Endothelial cell of umbilical vein (primary cell): Measurements from ENCODE around the gene NEBL. TPM values are rescaled to one million over a fixed set of nuclear protein-coding genes. Genes with fewer than 3 reads are reported as not detected.

Experiments used
- BruUV-seq: library from RNA; stranded (reverse); fragments of 400-500 nt; replicated peaks from 2 replicates; lab custom pipeline; 2021; lab: Mats Ljungman, UMichigan
- CTCF ChIA-PET: fragments of 300-600, 350-600 bp; sonication (Branson Sonifier 250); formaldehyde crosslinking; loops from one replicate; lab custom pipeline; 2021; ENCODE audit warnings: antibody characterized with exemption, inconsistent platforms; lab: Charles Lee
- POLR2A ChIA-PET: fragments of 300-600, 350-600 bp; sonication (Branson Sonifier 250); formaldehyde crosslinking; loops from one replicate; lab custom pipeline; 2021; ENCODE audit warnings: antibody characterized with exemption, inconsistent platforms; lab: Charles Lee
- DNase-seq: peaks from one replicate; pipeline ENCODE4 v3.0.0-alpha.2; 2011; ENCODE audit warnings: low read depth, low spot score
- FAIRE-seq: peaks from 2 replicates; lab custom pipeline; 2011; peaks lifted over from hg19 to GRCh38; lab: Jason Lieb, UNC
- H2AFZ ChIP-seq: 2 replicates; pipeline ENCODE4 v1.6.0; 2012; ENCODE audit warnings: low read depth, low read length, control low read depth, inconsistent platforms
- H3K27ac ChIP-seq: 2 replicates; pipeline ENCODE4 v1.5.1; 2011; ENCODE audit warnings: low read depth, mild to moderate bottlenecking, control low read depth, low read length, moderate library complexity; ENCODE audit not compliant: insufficient read depth
- H3K27me3 ChIP-seq, 2 experiments: 2 replicates each; pipeline versions ENCODE4 v1.6.0 to v1.6.1; 2011; ENCODE audit warnings: low read length in 2 of 2, mixed read lengths in 1 of 2; ENCODE audit not compliant: control insufficient read depth in 2 of 2, insufficient read depth in 2 of 2
- H3K36me3 ChIP-seq, 2 experiments: 2 replicates in 1 of 2; 3 replicates in 1 of 2; pipeline ENCODE4 v1.5.1; 2011; ENCODE audit warnings: low read length in 2 of 2, mild to moderate bottlenecking in 1 of 2, moderate library complexity in 1 of 2; ENCODE audit not compliant: control insufficient read depth in 2 of 2, insufficient read depth in 2 of 2; ENCODE audit errors: extremely low read depth in 1 of 2
- H3K4me1 ChIP-seq: 3 replicates; pipeline ENCODE4 v1.5.1; 2011; ENCODE audit warnings: mild to moderate bottlenecking, low read length; ENCODE audit not compliant: control insufficient read depth, insufficient read depth; ENCODE audit errors: extremely low read depth
- H3K4me2 ChIP-seq: 2 replicates; pipeline ENCODE4 v1.6.1; 2011; ENCODE audit warnings: low read length, control low read depth, mixed read lengths; ENCODE audit not compliant: insufficient read depth
- H3K4me3 ChIP-seq, 3 experiments: fragments of 200-600 bp in 1 of 3; sonication (generic), shearing (Covaris generic) in 1 of 3; replicated peaks in 1 of 3; 2 replicates each; pipeline ENCODE4 v1.5.1; 2011 to 2016; ENCODE audit warnings: control low read depth in 3 of 3, low read length in 3 of 3, mild to moderate bottlenecking in 2 of 3, inconsistent platforms in 1 of 3, low read depth in 1 of 3, moderate library complexity in 1 of 3; ENCODE audit not compliant: insufficient read depth in 1 of 3
- H3K79me2 ChIP-seq: 2 replicates; pipeline ENCODE4 v1.6.0; 2012; ENCODE audit warnings: low read length, inconsistent platforms; ENCODE audit not compliant: control insufficient read depth, insufficient read depth
- H3K9ac ChIP-seq: replicated peaks from 2 replicates; pipeline ENCODE3; 2011; ENCODE audit warnings: low read length, control low read depth; ENCODE audit not compliant: insufficient read depth; ENCODE audit errors: extremely low read depth
- H3K9me1 ChIP-seq: replicated peaks from 3 replicates; pipeline ENCODE4 v1.6.0; 2011; ENCODE audit warnings: mild to moderate bottlenecking, low read length; ENCODE audit not compliant: control insufficient read depth, insufficient read depth; ENCODE audit errors: extremely low read depth
- H3K9me3 ChIP-seq: replicated peaks from 2 replicates; pipeline ENCODE4 v1.5.1; 2012; ENCODE audit warnings: low read length, inconsistent platforms; ENCODE audit not compliant: control insufficient read depth, insufficient read depth
- H4K20me1 ChIP-seq: replicated peaks from 2 replicates; pipeline ENCODE3; 2011; ENCODE audit warnings: mild to moderate bottlenecking, low read length; ENCODE audit not compliant: control insufficient read depth, insufficient read depth; ENCODE audit errors: extremely low read depth
- CTCF ChIP-seq, 2 donors: IDR thresholded peaks; 1 replicate in 1 of 2; 2 replicates in 1 of 2; pipeline ENCODE4 v1.5.1; 2011; ENCODE audit warnings: low read length in 2 of 2, mild to moderate bottlenecking in 2 of 2, moderate library complexity in 2 of 2, control low read depth in 1 of 2, inconsistent platforms in 1 of 2, low read depth in 1 of 2; ENCODE audit not compliant: insufficient read depth in 1 of 2; ENCODE audit errors: extremely low read depth in 1 of 2
- EZH2 ChIP-seq: IDR thresholded peaks from 2 replicates; pipeline ENCODE4 v1.6.1; 2012; ENCODE audit warnings: borderline replicate concordance, low read depth, mild to moderate bottlenecking, moderate library complexity, low read length, inconsistent platforms; ENCODE audit not compliant: severe bottlenecking
- FOS ChIP-seq: IDR thresholded peaks from 2 replicates; pipeline ENCODE4 v1.6.1; 2011; ENCODE audit warnings: mild to moderate bottlenecking, low read length, moderate library complexity, borderline replicate concordance; ENCODE audit not compliant: insufficient read depth
- GATA2 ChIP-seq: IDR thresholded peaks from 2 replicates; pipeline ENCODE4 v1.7.0; 2011; ENCODE audit warnings: low read depth, mild to moderate bottlenecking, moderate library complexity, mixed read lengths, low read length; ENCODE audit not compliant: insufficient read length, insufficient read depth
- JUN ChIP-seq: IDR thresholded peaks from 2 replicates; pipeline ENCODE4 v1.6.1; 2011; ENCODE audit warnings: borderline replicate concordance, low read depth; ENCODE audit not compliant: insufficient read length, insufficient read depth
- MAX ChIP-seq: IDR thresholded peaks from 2 replicates; pipeline ENCODE4 v1.6.1; 2011; ENCODE audit not compliant: insufficient read depth, insufficient read length
- MYC ChIP-seq: IDR thresholded peaks from one replicate; pipeline ENCODE4 v1.6.1; 2011; ENCODE audit warnings: mild to moderate bottlenecking, low read depth, low read length
- POLR2A ChIP-seq: IDR thresholded peaks from 2 replicates; pipeline ENCODE4 v1.6.1; 2012; ENCODE audit warnings: low read depth, mild to moderate bottlenecking, control low read depth, low read length
- POLR2AphosphoS5 ChIP-seq: IDR thresholded peaks from 2 replicates; pipeline ENCODE4 v1.6.1; 2012; ENCODE audit warnings: low read depth, mild to moderate bottlenecking, control low read depth, low read length, moderate library complexity; ENCODE audit not compliant: insufficient read depth
- dilution Hi-C: fragments of 300-500 bp; cut with MboI; formaldehyde crosslinking; loops from one replicate; pipeline ENCODE4 v1.15.0; 2019; ENCODE audit warnings: low sequenced_read_pairs; ENCODE audit not compliant: extremely low pct_ligation_motif_present
- intact Hi-C: fragments of 100-400 bp; cut with micrococcal nuclease; formaldehyde crosslinking; loops from one replicate; pipeline ENCODE4 v1.10.0; 2022
- polyA plus RNA-seq, 4 experiments: library from polyadenylated mRNA; depleted of rRNA in 3 of 4; stranded (reverse) in 3 of 4; unstranded in 1 of 4; fragments of >200 nt; gene quantifications; 2 replicates each; pipeline versions ENCODE4 v1.2.1 to v1.2.3, GENCODE V29; 2011 to 2012; ENCODE audit warnings: missing spikeins in 1 of 4
- total RNA-seq: library from RNA; stranded (reverse); gene quantifications from 2 replicates; pipeline ENCODE4 v1.2.3, GENCODE V29; 2021

Gene NEBL
- total and polyA plus RNA-seq, 2 donors (not counting 3 experiments of a cell fraction or from before 2014, with no cell fraction given): 0.17 to 0.66 TPM

- DNase-seq: no peak
- intact Hi-C loops: no loop called here
- Histone ChIP-seq H3K9me1 (no peaks in the 10 kb centered on the region), H3K27ac (no peak overlapping the region), H3K79me2 (no peaks in the 10 kb centered on the region), H3K4me1 (no peaks in the 10 kb centered on the region), H3K4me3 (no peak overlapping the region), H4K20me1 (no peaks in the 10 kb centered on the region), H3K36me3 (no peaks in the 10 kb centered on the region), H3K27me3 (no peaks in the 10 kb centered on the region), H3K9me3 (no peaks in the 10 kb centered on the region), H3K9ac (no peak overlapping the region), H2AFZ (no peak overlapping the region), H3K4me2 (no peak overlapping the region)
- no TSS peak for BruUV-seq
- dilution Hi-C loops: no loop called here
- FAIRE-seq: no peak
- no peak for TF ChIP-seq POLR2AphosphoS5
- no peak for TF ChIP-seq MYC
- no peak for TF ChIP-seq GATA2
- no peak for TF ChIP-seq JUN
- POLR2A ChIA-PET: no interaction called here
- CTCF ChIA-PET: no interaction called here
Observed at GRCh38 chr10:20882091-20882490, 15.0 kb downstream of the NEBL start.

- no peak overlapping the region for H3K9ac ChIP-seq
- H3K4me3 ChIP-seq: no peak overlapping the region
- no peaks in the 10 kb centered on the region for H3K9me1 ChIP-seq
- ChIA-PET POLR2A (no interaction called here), CTCF (no interaction called here)
- H3K27me3 ChIP-seq: no peaks in the 10 kb centered on the region
- FAIRE-seq (no peak), DNase-seq (no peak)
- H3K36me3 ChIP-seq: no peaks in the 10 kb centered on the region
- dilution Hi-C loops (no loop called here), intact Hi-C loops (no loop called here)
- no peak overlapping the region for H3K4me2 ChIP-seq
- no peaks in the 10 kb centered on the region for H4K20me1 ChIP-seq
- H3K79me2 ChIP-seq: no peaks in the 10 kb centered on the region
- no peak overlapping the region for H2AFZ ChIP-seq
- no peak for TF ChIP-seq POLR2AphosphoS5
- TF ChIP-seq MYC: no peak
- no peak for TF ChIP-seq JUN
- TF ChIP-seq MAX: no peak
- no peak for TF ChIP-seq EZH2
- no peak for TF ChIP-seq FOS
- no peak for TF ChIP-seq POLR2A
- TF ChIP-seq CTCF (IDR thresholded peaks at IDR 0.05; ENCODE audit: extremely low read depth in 1 of 2, insufficient read depth in 1 of 2, low read depth in 1 of 2, low read length in 2 of 2): no peak
- TF ChIP-seq GATA2: no peak
- H3K9me3 ChIP-seq: no peaks in the 10 kb centered on the region
- H3K4me1 ChIP-seq: no peaks in the 10 kb centered on the region
- BruUV-seq: no TSS peak
- H3K27ac ChIP-seq: no peak overlapping the region
Observed at GRCh38 chr10:20879136-20879535, 18.0 kb downstream of the NEBL start.
